Astrocyte (in vitro differentiated cells and primary cell): ENCODE data around the gene DHRS3.

Experiments used
- EZH2 ChIP-seq: IDR thresholded peaks from 2 replicates; pipeline ENCODE4 v1.6.1; 2012; ENCODE audit warnings: mild to moderate bottlenecking, low read length, inconsistent platforms; ENCODE audit not compliant: insufficient read depth
- TF ChIP-seq, protein P1 (sequence below): IDR thresholded peaks from 2 replicates; pipeline ENCODE4 v1.5.1; 2011; ENCODE audit warnings: low read depth, mild to moderate bottlenecking, inconsistent platforms, low read length, moderate library complexity; ENCODE audit not compliant: insufficient read depth

DNA sequence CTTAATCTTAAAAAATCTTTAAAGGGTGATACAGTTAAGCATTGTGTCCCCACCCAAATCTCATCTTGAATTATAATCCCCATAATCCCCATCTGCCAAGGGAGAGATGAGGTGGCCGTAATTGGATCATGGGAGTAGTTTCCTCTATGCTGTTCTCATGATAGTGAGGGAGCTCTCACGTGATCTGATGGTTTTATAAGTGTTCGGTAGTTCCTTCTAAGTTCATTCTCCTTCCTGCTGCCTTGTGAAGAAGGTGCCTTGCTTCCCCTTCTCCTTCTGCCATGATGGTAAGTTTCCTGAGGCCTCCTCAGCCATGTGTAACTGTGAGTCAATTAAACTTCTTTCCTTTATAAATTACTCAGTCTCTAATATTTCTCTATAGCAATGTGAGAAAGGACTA lies 10.7 kb downstream of the DHRS3 start:
- TF ChIP-seq, protein P1, sequence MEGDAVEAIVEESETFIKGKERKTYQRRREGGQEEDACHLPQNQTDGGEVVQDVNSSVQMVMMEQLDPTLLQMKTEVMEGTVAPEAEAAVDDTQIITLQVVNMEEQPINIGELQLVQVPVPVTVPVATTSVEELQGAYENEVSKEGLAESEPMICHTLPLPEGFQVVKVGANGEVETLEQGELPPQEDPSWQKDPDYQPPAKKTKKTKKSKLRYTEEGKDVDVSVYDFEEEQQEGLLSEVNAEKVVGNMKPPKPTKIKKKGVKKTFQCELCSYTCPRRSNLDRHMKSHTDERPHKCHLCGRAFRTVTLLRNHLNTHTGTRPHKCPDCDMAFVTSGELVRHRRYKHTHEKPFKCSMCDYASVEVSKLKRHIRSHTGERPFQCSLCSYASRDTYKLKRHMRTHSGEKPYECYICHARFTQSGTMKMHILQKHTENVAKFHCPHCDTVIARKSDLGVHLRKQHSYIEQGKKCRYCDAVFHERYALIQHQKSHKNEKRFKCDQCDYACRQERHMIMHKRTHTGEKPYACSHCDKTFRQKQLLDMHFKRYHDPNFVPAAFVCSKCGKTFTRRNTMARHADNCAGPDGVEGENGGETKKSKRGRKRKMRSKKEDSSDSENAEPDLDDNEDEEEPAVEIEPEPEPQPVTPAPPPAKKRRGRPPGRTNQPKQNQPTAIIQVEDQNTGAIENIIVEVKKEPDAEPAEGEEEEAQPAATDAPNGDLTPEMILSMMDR, result no peak
- no peak for TF ChIP-seq EZH2
